Activated T-helper 17 cell treated with anti-CD3 and anti-CD28 coated beads, Interleukin-2, amount 50 U/mL, for 72 hours (primary cell): Measurements from ENCODE around the gene ZDHHC19. TPM values are rescaled to one million over a fixed set of nuclear protein-coding genes. Genes with fewer than 3 reads are reported as not detected.
"Not testable (repeated sequence)": the region's sequence is repeated elsewhere in the genome, so short reads cannot be mapped to it uniquely, and the experiment has no call there.

Experiments used
- ATAC-seq: fragments of 150-1000 bp; cut with Tn5 transposase; replicated peaks from 2 replicates; pipeline ENCODE4 v1.10.0; 2021; ENCODE audit warnings: mild to moderate bottlenecking, moderate library complexity
- H3K27ac Mint-ChIP-seq: one replicate; pipeline ENCODE4 v1.8.0; 2022; ENCODE audit warnings: mixed read lengths
- H3K27me3 Mint-ChIP-seq: one replicate; pipeline ENCODE4 v1.8.0; 2022; ENCODE audit warnings: mixed read lengths
- H3K36me3 Mint-ChIP-seq: one replicate; pipeline ENCODE4 v1.8.0; 2022; ENCODE audit warnings: low read depth, mild to moderate bottlenecking, mixed read lengths
- H3K4me1 Mint-ChIP-seq: one replicate; pipeline ENCODE4 v1.8.0; 2022; ENCODE audit warnings: mixed read lengths
- H3K4me3 Mint-ChIP-seq: one replicate; pipeline ENCODE4 v1.8.0; 2022; ENCODE audit warnings: mild to moderate bottlenecking, mixed read lengths
- H3K9me3 Mint-ChIP-seq: one replicate; pipeline ENCODE4 v1.8.0; 2022; ENCODE audit warnings: mixed read lengths
- total RNA-seq, 2 donors: library from RNA; stranded (reverse); gene quantifications; one replicate each; pipeline ENCODE4 v1.2.3, GENCODE V29; 2022

ZDHHC19 gene
- total RNA-seq, 2 donors from 2014 or later = not detected

DNA sequence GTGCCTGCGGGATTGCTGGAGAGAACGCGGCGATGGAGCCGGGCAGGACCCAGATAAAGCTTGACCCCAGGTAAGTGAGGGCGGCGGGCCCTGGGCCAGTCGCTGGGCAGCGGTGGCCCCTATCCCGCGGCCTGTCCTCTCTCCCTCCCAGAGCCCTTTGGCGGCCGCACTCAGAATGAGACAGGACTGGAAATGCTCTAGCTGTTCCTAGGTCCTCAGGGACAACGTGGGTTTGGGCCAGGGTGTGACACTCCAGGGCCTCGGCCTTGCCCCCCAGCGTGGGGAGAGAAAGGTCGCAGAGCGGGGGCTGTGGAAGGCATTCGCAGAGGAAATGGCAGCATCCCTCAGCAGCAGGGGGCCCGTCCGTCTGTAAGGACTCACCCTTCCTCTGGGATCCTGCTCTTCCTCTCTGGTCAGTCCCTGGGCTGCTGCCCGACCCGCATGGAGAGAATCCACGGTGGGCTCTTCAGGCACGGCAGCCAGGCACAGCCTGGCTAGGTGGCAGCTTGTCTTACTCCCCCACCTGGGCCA lies 5.5 kb upstream of the ZDHHC19 start:
- Mint-ChIP-seq H3K4me3 (no peak overlapping the region), H3K9me3 (no peaks in the 10 kb centered on the region), H3K36me3 (no peaks in the 10 kb centered on the region), H3K27me3 (no peaks in the 10 kb centered on the region), H3K27ac (peak overlapping the region; percentile 78), H3K4me1 (peaks cover 11% of the 10 kb centered on the region)
- no peak for ATAC-seq

DNA sequence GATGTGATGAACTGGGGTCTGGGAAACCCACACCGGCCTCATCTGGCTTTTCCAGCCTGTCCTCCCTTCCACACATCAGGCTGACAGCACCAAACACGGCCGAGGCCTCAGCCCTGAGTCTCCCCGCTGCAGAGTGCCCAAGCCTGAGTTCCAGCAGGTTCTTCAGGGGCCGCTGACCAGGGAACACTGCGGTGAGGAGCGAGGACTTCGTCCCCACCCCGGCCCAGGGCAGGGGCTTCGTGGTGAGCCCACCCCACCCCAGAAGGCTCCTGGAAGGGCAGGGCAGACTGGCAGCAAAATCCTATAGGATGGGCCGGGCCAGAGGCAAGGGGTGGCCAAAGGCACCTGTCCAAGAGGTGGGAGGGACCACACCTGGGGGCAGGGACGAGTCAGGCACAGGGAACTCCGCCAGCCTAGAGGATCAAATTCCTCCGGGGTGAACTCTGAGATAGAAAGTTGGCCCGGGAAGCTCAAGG lies 4.9 kb upstream of the ZDHHC19 start, which contains the start of gene SLC51A:
TSS of gene SLC51A (plus strand) at position 446 of the 476 bp plus-strand sequence. CDS start 179 bp downstream, outside the sequence.
- no peak for ATAC-seq
- peak within 1 kb of the TSS; percentile 80 for H3K4me3 Mint-ChIP-seq
- H3K27me3 Mint-ChIP-seq = no peaks in the 10 kb centered on the region
- H3K4me1 Mint-ChIP-seq = peaks cover 11% of the 10 kb centered on the region
- no peaks in the 10 kb centered on the region for H3K9me3 Mint-ChIP-seq
- H3K36me3 Mint-ChIP-seq = no peaks in the 10 kb centered on the region
- peak within 1 kb of the TSS; percentile 78 for H3K27ac Mint-ChIP-seq

DNA sequence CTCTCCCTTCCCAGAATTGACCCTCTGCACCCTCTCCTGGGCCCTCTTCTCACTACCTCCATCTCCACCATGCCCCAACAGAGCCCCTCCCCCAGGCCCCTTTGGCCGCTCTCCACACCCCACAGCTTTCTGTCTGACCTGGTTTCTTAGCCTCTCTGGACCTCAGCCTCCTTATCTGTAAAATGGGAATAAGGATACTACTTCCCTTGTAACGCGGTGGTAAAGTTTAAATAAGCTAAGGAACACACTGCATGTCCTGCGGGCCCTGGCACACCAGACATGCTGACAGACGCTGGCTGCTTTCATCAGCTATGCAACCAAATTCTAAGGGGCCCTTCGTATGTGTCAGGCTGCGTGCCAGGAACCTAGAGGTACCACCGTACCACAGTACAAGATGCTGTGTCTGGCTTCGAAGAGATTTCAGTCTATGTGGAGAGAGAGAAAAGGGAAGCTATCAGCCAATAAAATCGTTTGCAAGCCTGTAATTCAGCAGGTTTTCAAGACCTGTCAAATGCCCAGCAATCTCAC lies 4.4 kb upstream of the ZDHHC19 start:
- H3K4me3 Mint-ChIP-seq = no peak overlapping the region
- no peak for ATAC-seq
- no peaks in the 10 kb centered on the region for H3K36me3 Mint-ChIP-seq
- no peaks in the 10 kb centered on the region for H3K9me3 Mint-ChIP-seq
- no peaks in the 10 kb centered on the region for H3K27me3 Mint-ChIP-seq
- peaks cover 11% of the 10 kb centered on the region for H3K4me1 Mint-ChIP-seq
- no peak overlapping the region for H3K27ac Mint-ChIP-seq

DNA sequence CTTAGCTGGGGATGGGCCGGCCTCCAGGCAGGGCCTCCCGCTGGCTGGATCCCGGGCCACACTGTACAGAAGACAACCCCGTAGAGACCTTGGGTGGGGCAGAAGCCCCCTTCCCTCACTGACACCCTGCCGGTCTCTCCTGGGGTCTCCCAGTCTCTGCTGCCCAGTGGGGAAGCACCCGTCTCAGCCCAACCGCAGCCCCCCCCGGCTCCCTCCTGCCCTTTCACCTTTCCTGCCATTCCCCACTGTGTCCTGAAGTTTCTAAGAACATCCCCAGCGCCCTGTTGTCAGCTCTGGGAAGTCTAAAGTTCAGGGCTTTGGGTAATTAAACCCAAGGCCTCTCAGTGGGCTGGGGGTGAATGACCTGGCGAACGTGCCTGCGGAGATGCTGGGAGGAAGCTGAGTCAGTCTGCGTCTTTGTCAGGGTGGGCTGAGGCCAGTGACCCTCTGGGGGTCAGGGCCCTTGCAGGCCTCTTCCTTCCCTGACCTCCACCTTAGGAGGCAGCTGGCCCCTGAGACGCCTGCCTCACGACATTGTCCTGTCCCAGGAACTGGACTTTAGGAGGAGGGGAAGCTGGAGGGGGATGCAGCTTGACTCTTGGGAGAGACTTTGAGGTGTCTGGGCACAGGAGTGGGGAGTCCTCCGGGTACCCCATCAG lies 3.7 kb upstream of the ZDHHC19 start:
- peaks cover 11% of the 10 kb centered on the region for H3K4me1 Mint-ChIP-seq
- H3K27ac Mint-ChIP-seq = no peak overlapping the region
- no peak overlapping the region for H3K4me3 Mint-ChIP-seq
- no peaks in the 10 kb centered on the region for H3K36me3 Mint-ChIP-seq
- H3K9me3 Mint-ChIP-seq = no peaks in the 10 kb centered on the region
- ATAC-seq = no peak
- no peaks in the 10 kb centered on the region for H3K27me3 Mint-ChIP-seq

DNA sequence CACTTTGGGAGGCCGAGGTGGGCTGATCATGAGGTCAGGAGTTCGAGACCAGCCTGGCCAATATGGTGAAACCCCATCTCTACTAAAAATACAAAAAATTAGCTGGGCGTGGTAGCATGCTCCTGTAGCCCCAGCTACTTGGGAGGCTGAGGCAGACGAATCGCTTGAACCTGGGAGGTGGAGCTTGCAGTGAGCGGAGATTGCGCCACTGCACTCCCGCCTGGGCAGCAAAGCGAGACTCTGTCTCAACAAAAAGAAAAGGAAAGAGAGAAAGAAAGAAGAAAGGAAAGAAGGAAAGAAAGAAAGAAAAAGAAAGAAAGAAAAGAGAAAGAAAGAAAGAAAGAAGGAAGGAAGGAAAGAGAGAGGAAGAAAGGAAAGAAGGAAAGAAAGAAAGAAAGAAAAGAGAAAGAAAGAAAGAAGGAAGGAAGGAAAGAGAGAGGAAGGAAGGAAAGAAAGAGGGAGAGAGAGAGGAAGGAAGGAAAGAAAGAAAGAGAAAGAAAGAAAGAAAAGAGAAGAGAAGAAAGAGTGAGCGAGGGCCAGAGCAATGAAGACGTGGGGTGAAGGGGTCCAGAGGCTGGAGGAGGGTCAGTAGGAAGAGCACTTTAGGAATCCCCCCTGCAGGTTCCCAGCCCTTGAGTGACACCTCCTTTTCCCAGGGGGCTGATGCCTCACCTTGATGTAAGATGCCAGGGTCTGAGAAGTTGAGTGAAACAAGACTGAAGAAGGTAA lies 1.1 kb downstream of the ZDHHC19 start:
- not testable (repeated sequence) for H3K27me3 Mint-ChIP-seq, ATAC-seq, H3K27ac Mint-ChIP-seq, H3K9me3 Mint-ChIP-seq, H3K36me3 Mint-ChIP-seq, H3K4me3 Mint-ChIP-seq, H3K4me1 Mint-ChIP-seq

DNA sequence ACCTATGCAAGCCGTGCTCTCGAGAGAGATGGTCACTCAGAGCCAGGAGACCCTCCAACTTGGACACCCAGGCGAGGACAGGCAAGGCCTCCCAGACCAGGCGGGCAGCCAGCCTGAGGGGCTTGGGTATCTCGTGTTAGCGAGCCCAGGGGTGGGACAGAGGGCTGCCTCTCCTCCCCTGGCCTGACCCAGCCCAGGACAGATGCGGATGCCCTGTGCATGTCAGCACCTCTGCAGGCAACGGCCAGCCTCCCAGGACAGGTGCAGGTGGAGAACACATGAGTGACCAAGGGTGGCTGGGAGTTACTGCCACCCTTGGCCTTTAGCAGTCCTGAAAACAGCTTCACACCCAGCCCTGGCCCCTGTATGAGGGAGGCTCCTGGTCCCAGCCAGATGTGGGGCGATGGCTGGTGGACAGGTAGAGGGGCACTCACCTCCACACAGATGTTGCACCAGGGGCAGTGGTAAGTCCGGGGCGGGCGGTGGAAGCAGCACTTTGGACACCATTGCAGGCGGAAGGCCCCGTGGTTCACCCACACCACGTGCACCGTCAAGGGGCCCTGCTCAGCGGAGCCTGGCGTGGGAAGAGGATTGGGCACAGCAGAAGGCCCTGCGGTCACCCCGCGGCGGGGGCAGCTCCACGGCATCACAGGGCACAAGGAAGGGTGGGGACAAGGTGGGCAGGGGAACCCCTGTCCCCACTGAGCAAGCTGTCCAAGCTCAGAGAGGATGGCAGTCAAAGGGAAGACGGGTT lies 2.1 kb downstream of the ZDHHC19 start:
- Mint-ChIP-seq H3K4me1 (peaks cover 4% of the 10 kb centered on the region), H3K36me3 (no peaks in the 10 kb centered on the region), H3K4me3 (peak overlapping the region; percentile 67)

DNA sequence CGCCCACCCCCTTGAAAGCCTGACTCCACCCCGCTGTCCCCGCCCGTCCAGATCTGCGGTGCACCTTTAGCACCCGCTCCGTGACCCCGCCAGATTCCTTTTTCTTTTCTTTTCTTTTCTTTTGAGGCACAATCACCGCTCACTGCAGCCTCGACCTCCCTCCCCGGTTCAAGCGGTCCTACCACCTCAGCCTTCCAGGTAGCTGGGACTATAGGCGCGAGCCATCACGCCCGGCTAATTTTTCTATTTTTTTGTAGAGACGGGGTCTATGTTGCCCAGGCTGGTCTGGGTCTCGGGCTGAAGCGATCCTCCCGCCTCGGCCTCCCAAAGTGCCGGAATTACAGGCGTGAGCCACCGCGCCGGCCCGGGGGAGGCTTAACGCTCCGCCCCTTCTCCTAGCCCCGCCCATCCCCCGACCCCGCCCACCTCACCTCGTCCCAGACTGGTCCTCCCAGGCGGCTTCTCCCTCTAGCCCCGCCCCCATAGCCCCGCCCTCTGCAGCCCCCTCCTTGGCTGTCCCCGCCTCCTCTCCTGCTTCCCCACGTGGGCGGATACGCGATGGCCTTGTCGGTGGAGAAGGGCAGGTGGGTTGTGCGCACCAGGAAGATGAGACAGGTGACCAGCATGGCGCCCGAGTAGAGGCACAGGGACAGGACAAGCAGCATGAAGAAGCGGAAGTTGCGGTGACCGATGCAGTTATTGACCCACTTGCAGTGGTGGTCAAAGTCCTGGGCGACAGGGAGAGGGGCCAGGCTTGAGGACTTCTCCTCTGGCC lies 3.2 kb downstream of the ZDHHC19 start:
- H3K4me3 Mint-ChIP-seq = peak overlapping the region; percentile 67
- no peaks in the 10 kb centered on the region for H3K36me3 Mint-ChIP-seq
- H3K27ac Mint-ChIP-seq = no peak overlapping the region

More for the DNA sequence above, 2.1 kb downstream of the ZDHHC19 start:
- Mint-ChIP-seq H3K9me3 (no peaks in the 10 kb centered on the region), H3K27ac (no peak overlapping the region), H3K27me3 (no peaks in the 10 kb centered on the region)
- ATAC-seq = no peak

DNA sequence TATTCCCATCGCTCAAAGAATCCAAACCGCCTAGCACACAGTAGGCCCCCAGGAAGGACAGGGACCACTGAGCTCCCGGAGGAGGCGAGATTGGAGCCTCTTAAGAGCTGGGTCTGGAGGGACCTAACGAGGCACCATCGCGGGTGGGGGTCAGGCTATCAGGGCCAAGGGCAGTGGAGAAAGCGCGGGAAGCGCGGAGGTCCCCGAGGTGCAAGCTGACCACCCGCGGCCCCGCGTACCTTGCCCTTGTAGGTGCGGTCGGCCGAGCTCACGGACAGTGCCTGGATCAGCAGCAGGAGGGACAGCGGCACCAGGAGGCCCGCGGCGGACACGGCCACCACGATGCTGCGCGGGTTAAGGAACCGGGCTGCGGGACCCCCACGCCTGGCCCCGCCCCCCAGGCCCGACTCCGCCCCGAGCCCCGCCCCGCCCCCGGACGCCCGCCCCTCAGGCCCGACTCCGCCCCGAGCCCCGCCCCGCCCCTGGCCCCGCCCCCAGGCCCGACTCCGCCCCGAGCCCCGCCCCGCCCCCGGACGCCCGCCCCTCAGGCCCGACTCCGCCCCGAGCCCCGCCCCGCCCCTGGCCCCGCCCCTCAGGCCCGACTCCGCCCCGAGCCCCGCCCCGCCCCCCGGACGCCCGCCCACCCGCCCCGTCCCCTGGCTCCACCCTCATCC lies 3.9 kb downstream of the ZDHHC19 start:
- H3K9me3 Mint-ChIP-seq = no peaks in the 10 kb centered on the region
- no peaks in the 10 kb centered on the region for H3K27me3 Mint-ChIP-seq
- no peak overlapping the region for H3K27ac Mint-ChIP-seq
- H3K36me3 Mint-ChIP-seq = no peaks in the 10 kb centered on the region
- H3K4me1 Mint-ChIP-seq = peaks cover 4% of the 10 kb centered on the region
- ATAC-seq = peak; percentile 43
- H3K4me3 Mint-ChIP-seq = peak overlapping the region; percentile 67

More for the DNA sequence above, 3.2 kb downstream of the ZDHHC19 start:
- ATAC-seq = peak; percentile 64
- Mint-ChIP-seq H3K4me1 (peaks cover 4% of the 10 kb centered on the region), H3K27me3 (no peaks in the 10 kb centered on the region), H3K9me3 (no peaks in the 10 kb centered on the region)

DNA sequence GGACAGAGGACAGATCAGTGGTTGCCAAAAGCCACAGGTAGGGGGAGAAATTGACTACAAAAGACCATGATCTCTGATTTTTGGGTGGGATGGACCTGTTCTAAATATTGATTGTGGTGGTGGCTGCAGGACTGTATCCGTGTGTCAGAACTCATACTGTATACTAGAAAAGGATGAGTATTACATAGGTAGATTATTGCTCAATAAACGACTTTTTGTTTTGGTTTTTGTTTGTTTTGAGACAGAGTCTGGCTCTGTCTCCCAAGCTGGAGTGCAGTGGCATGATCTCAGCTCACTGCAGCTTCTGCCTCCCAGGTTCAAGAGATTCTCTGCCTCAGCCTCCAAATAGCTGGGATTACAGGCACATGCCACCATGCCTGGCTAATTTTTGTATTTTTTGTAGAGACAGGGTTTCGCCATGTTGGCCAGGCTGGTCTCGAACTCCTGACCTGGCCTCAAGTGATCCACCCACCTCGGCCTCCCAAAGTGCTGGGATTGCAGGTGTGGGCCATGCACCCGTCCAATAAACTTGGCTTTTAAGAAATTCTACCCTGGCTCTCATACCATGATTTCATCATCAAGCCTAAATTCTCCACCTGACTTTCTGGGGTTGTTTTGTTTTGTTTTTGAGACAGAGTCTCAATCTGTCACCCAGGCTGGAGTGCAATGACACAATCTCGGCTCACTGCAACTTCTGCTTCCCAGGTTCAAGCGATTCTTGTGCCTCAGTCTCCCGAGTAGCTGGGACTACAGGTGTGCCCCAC lies 5.6 kb downstream of the ZDHHC19 start:
- not testable (repeated sequence) for H3K4me3 Mint-ChIP-seq, H3K27ac Mint-ChIP-seq, H3K9me3 Mint-ChIP-seq, H3K27me3 Mint-ChIP-seq, H3K4me1 Mint-ChIP-seq, H3K36me3 Mint-ChIP-seq, ATAC-seq

DNA sequence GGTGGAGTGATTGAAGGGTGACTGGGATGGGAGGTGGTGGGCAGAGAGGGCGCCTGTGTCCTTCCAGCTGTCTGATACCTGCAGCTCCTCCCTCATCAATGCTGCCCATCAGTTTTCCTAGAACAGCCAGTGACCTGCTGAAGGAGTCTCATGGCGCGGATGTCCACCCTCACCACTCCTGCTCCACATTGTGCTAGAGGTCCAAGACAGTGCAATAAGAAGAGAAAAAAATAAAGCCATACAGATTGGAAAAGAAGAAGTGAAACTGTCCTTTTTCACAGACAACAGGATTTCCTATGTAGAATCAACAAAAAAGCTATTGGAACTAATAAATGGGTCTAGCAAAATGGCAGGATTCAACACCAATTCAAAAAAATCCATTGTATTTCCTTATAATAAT lies 7.4 kb downstream of the ZDHHC19 start:
- H3K36me3 Mint-ChIP-seq = no peaks in the 10 kb centered on the region
- H3K27ac Mint-ChIP-seq = no peak overlapping the region
- no peaks in the 10 kb centered on the region for H3K27me3 Mint-ChIP-seq
- H3K9me3 Mint-ChIP-seq = no peaks in the 10 kb centered on the region
- H3K4me3 Mint-ChIP-seq = no peak overlapping the region
- ATAC-seq = no peak
- H3K4me1 Mint-ChIP-seq = peaks cover 4% of the 10 kb centered on the region

DNA sequence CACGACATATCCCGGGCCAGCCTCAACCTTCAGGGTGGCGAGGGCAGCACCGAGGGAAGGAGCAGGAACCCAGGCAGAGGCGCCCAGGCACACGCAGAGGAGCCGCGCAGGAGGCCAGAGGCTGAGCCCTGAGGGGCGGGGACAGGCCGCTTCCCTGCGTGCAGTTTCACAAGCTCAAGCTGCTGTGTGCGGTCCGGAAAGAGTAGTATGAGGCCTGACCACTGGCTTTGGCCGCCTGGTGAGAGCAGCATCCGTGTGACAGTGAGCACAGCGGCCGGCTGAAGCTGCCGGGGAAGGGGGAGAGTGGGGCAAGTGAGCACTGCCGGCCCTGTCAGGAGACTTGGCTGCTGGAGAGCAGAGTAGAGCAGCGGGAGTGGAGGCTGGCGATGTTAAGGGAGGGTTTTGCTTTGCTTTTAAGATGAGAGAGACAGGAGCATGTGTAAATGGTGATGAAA lies 8.7 kb downstream of the ZDHHC19 start:
- no peak for ATAC-seq
- H3K9me3 Mint-ChIP-seq = no peaks in the 10 kb centered on the region

DNA sequence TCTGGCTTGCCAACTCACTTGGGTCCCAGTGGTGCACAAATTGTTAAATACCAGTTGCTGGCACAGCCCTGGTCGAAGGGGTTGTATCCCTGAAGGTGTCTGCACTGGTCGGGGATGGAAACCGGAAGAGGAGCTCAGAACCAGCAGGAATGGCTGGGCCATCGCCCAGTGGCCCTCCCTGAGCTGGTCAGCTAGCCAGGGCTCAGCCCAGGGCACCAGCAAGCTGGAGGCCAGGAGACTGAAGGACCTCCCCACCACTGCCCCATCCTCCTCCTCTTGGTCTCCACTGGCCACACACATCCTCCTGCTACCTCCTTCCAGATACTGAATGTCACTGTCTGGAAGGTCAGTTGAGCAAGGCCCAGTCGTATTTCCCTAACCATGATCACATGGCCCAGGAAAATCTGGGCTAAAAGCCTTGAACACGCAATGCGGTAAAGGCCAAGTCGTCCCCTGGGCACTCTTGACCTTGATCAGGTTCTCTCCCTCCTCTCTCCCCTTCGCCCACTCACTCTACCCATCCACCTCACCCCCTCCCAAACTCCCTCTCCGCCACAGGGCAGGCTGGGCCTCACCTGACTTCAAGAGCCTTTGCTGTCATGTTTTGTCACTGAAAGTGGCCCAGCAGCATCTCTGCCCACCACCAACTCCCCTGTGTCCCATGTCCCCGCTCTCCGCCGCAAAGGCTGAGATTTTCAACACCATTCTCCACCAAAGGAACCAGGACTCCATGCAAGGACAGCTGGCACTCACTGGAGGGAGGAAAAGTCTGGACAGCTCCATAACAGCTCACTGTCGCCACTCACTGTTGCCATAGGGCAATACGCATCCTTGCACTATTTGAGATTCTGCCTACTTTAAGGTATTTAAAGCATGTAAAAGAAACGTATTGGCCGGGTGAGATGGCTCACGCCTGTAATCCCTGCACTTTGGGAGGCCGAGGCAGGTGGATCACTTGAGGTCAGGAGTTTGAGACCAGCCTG lies 12.1 kb downstream of the ZDHHC19 start:
- ATAC-seq = no peak
- Mint-ChIP-seq H3K27me3 (no peaks in the 10 kb centered on the region), H3K4me1 (peaks cover 4% of the 10 kb centered on the region), H3K36me3 (no peaks in the 10 kb centered on the region), H3K27ac (no peak overlapping the region), H3K9me3 (no peaks in the 10 kb centered on the region), H3K4me3 (no peak overlapping the region)

More for the DNA sequence above, 8.7 kb downstream of the ZDHHC19 start:
- peaks cover 4% of the 10 kb centered on the region for H3K4me1 Mint-ChIP-seq
- no peaks in the 10 kb centered on the region for H3K36me3 Mint-ChIP-seq
- peak overlapping the region; percentile 56 for H3K27ac Mint-ChIP-seq
- no peak overlapping the region for H3K4me3 Mint-ChIP-seq
- no peaks in the 10 kb centered on the region for H3K27me3 Mint-ChIP-seq
